Activated CD8-positive, alpha-beta memory T cell treated with anti-CD3 and anti-CD28 coated beads, Interleukin-2, amount 50 U/mL, for 4 hours (primary cell): ENCODE results near the gene ERFE.
"Not testable (repeated sequence)": the region's sequence is repeated elsewhere in the genome, so short reads cannot be mapped to it uniquely, and the experiment has no call there.

ENCODE experiments used
- DNase-seq: peaks from one replicate; pipeline ENCODE4 v3.0.0-alpha.2; 2020

ERFE gene, protein sequence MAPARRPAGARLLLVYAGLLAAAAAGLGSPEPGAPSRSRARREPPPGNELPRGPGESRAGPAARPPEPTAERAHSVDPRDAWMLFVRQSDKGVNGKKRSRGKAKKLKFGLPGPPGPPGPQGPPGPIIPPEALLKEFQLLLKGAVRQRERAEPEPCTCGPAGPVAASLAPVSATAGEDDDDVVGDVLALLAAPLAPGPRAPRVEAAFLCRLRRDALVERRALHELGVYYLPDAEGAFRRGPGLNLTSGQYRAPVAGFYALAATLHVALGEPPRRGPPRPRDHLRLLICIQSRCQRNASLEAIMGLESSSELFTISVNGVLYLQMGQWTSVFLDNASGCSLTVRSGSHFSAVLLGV

DNA sequence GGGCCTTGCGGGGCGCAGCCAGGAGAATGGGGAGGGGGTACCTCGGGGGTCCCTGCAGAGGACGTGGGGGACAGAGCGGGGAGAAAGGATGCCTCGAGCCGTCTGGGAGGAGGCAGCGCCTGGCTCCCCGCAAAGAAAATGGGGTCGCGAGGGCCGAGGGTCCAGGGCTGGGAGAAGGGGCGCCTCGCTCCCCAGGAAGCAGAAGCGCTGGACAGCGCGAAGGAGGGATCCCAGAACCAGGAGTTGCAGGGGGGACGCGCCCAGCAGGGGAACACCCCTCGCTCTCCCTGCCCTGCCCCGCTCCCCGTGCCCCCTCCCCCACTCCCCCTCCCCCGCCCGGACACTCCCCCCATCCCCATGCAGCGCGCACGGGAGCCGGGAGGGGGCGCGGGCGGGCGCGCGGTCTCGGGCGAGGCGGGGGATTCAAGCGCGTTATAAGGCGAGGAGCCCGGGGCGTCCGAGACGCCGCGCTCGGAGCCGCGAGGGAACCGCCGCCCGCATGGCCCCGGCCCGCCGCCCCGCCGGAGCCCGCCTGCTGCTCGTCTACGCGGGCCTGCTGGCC is at the start of gene ERFE:
Gene ERFE, plus strand, starts transcription at position 462 of the 562 bp plus-strand sequence. Its CDS starts 38 bp downstream, at position 500.
- peak; percentile 46 for DNase-seq

DNA sequence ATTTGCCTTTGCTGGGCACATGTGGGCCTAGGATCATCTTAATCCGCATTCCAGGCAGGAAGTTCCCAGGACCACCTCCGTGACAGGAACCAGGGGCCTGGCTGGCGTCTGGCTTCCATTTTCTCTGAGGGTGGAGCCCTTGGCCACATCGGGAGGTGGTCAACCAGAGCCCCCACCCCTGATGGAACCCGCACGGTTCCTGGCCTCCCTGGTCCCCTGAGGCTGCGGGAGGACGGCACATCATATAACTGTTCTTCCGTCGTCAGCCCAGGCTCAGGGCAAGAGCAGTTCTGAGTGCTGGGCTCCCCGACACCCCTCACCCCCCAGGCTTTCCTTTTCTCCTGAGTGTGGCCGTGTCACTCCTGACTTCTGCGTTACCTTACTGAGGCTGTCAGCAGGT is 45.2 kb upstream of the ERFE start:
- DNase-seq, result no peak

DNA sequence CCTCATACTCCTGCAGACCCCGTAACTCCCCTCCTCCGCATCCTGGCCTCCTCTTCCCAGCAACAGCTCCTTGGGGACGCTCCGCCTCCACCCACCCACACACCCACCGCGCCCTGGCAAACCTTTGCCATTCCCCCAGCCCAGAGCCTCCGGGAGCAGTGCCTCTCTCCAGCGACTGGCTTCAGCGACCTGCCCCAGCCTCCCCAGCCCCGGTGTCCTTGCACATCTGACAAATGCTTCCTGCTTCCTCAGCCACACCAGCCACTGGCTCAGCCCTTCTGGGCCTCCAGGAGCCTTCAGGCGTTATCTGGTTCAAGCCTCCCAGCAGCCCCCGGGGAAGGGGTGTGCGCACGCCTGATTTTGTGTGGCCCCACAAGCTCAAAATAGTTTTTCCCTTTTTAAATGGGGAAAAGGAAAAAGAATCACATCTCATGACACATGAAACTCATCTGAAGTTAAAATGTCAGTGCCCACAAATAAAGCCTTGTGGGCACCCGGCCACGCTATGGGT is 44.4 kb upstream of the ERFE start:
- no peak for DNase-seq

DNA sequence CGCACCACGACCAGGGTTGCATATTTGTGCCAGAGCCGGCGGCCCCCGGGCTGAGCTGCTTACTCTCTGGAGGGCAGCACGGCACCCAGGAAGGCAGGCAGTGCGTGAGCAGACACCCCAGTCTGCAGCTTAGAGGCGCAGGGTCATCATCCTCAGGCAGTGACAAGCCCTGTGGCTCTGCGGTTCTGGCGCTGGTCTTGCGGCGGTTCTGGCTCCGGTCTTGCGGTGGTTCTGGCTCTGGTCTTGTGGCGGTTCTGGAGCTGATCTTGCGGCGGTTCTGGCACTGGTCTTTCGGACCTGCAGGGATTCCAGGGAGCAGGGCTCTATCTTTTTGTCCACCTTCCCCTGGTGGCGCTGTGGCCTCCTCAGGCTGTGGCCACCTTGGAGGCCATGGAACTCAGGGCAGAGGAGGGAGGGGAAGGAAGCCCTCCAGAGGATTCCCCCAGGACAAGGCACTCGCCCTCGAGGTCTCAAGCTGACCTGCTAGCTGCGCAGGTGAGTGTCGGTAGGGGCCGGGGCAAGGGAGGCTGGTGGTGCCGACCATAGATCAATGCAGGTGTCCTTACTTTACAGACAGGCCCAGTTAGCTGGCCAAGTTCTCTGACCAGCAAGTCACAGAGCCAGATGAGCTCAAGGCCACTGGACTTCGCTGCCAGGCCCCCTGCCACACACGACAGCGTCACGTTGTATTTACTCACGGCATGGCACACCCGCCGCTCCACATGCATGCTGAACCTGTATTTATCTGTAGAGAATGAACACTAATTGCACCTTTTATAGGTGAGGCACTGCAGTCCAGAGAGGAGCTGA is 43.7 kb upstream of the ERFE start:
- no peak for DNase-seq

GRCh38 chr2:238115709-238116108 is 43.1 kb upstream of the ERFE start:
- not testable (repeated sequence) for DNase-seq

- no peak for DNase-seq
Measured at GRCh38 chr2:238116298-238117198, 42.2 kb upstream of the ERFE start.

DNA sequence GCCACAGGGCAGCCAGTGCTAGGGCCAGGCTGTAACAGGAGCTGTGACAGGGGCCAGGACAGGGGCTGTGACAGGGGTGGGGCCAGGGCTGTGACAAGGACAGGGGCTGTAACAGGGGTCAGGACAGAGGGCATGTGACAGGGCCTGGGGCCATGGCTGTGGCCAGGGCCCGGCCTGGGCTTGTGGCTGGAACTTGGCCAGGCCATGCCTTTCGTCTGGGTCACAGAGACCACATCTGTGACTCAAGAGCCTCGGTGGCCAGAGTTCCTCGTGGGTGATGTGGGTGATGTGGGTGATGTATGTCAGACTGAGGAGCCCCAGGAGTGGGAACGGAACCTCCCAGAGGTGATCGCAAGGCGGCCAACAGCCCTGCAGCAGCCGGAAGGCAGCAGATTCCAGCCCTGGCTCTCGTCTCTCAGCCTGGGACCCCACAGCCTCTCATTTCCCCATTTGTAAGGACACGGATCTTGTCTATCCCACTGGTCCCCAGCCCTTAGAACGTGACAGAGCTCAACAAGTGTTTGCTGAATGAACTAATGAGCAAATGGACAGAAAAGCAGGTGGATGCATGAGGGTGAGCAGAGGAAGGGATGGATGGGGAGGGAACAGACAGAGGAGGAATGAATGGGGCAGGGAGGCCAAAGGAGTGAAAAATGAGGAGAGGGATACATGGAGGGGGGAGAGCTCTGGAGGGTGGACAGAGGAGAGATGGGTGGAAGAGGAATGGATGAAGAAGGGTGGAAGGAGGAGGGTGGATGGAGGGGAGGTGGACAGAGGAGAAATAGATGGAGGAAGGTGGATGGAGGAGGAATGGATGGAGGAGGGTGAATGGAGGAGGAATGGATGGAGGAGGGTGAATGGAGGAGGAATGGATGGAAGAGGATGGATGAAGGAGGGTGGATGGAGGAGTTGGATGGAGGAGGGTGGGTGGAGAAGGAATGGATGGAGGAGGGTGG is 41.3 kb upstream of the ERFE start:
- no peak for DNase-seq

- no peak for DNase-seq
Measured at GRCh38 chr2:238119756-238120462, 38.9 kb upstream of the ERFE start.

DNA sequence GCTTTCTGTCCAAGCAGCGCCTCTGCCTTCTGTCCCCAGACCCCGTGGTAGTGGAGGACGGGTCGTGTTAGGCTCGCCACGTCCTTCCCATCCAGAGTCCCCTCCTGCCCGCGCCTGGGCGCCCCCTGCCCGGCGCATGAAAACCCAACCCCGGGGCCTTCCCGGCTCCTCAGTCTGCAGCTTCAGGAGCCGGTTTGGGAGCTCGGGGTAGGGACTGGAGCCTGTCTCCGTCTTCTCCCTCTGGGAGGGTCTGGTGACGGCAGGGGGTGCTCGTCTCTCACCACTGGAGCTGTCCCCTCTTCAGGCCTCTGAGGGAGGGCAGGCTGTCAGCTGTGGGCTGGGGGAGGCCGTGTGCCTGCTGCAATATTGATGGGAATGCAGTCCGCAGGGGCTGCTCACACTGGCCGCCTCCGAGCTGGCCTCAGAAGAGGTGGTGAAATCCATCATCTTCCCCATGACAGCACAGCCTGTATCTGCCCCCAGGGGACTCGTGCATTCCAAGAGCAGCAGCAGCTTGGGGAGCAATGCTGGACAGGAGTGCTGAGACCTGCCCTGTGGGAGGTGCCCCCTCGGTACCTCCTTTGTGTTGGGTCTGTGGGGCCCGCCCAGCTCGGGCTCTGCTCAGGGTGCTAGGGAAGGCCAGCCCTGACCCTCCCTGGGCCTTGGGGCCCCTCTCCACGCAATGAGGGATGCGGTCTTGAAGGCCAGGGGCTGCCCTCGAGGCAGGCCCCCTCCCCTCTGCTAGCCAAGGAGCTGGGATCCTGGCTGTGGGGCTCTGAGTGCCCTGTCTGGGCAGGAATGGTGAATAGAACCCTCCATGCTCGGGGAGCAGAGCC is 38.1 kb upstream of the ERFE start:
- DNase-seq, result no peak

- no peak for DNase-seq
Measured at GRCh38 chr2:238121511-238122286, 37.1 kb upstream of the ERFE start.

DNA sequence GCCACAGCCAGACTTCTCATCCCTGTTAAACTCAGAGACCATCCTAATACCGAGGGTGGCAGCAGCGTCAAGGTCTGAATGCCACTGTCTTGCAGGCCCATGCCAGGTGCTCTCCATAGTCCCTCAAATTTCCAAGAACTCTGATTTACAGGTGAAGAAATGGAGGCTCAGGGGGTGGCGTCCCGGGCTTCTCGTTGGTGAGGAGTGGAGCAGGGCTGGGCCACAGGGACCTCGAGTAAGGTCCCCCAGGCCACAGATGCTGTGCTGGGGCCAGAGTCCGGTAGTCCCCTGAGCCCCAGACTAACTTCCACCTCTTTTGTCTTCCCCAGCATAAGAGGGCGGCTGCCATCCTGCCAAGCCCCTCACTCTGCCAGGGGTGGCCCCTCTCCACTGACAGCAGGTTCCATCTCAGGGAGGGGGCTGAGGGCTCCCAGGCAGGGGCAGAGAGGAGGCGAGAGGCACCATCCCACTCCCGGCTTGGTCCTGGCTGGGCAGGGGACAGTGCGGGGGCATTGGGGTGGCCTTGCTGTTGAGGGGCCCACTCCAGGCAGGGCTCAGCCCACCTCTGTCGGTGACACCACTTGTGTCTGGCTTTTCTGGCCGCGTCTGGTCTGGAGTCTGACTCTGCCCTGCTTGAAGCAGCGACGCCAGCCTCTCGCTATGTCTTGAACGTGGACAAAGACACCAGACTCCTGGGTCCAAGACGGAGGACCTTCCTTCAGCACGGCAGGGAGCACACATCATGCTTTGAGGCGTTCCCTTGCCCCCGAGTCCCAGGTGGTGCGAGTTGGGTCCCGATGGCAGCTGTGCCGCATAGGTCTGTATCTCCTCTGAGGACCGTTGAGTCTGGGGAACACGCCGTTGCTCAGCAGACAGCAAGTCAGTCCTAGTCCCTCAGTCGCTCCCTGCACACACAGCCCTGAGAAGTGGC is 36.2 kb upstream of the ERFE start:
- DNase-seq, result no peak

- DNase-seq, result no peak
Measured at GRCh38 chr2:238123218-238123971, 35.4 kb upstream of the ERFE start.

DNA sequence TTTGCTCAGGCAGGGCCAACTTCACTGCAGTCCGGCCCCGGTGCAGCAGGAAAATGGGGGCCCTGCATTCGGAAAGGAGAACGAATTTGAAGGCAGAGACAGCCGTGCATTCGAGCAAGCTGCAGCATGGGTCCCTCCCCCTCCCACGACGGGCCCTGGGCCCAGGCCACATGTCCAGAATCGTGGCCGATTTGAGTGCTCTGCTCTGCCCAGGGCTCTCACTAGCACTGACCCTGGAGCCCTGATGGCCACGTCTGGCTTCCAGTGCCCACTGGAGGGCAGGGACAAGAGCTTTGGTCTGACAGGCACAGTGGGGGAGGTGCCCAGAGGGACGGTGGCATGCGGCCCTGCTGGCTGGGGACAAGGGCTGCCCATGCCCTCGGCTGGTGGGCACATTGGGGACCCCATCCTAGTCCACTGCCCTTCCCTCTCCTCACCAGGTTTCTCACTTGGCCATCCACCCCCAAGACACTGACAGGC is 34.7 kb upstream of the ERFE start:
- no peak for DNase-seq

GRCh38 chr2:238124488-238125126 is 34.2 kb upstream of the ERFE start:
- no peak for DNase-seq

DNA sequence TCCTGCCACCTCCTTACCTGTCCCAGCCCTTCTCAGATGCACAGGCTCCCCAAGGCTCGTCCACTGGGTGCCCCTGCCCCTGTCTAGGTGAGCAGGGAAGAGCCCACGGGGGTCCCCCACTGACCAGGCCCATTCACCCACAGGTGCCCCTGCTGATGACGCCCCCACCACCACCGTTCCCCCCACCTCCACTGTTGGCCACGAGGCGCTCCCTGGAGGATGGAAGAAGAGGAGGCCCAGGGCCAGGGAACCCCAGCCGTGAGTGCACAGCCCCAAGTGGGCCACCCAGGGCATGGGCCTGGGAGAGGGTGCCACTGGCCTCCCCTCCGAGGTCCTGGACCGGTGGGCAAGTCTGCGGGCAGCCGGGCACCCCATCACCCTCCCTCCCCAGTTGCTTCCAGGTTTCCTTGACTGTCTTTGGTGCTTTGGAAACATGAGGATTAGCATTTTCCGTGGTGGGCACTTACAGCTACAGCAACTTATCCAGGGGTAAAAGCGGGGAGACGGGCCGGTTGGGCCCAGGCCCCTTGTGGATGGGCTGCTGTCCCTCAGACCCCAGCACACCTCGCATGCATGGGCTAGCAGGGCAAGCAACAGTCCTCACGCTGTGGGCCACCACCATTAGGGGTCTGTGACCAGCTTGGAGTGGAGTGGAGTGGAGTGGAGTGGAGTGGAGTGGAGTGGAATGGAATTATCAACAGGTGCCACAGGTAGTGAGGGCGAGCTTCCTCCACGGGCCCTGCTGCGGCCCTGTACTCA is 33.5 kb upstream of the ERFE start:
- DNase-seq, result no peak

DNA sequence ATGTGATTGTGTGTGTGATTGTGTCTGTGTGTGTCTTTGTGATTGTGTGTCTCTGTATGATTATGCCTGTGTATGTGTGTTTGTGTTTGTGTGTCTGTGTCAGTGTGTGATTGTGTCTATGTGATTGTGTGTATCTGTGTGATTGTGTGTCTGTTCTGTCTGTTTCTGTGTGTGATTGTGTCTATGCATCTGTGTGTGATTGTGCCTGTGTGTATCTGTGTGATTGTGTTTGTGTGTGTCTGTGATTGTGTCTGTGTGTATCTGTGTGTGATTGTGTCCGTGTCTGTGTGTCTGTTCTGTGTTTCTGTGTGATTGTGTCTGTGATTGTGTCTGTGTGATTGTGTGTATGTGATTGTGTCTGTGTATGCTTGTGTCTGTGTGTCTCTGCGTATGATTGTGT is 32.4 kb upstream of the ERFE start:
- no peak for DNase-seq
